ENCODE data around the gene FOXD4L1.
"Not testable (repeated sequence)": the region's sequence is repeated elsewhere in the genome, so short reads cannot be mapped to it uniquely, and the experiment has no call there.

GRCh38 chr2:113541204-113541975, 42.9 kb downstream of the FOXD4L1 start:
- TF ChIP-seq ZNF76 (tag by site-specific recombination; IDR thresholded peaks at IDR 0.05; ENCODE audit: borderline replicate concordance, low read depth); CTCF (tag by site-specific recombination; IDR thresholded peaks at IDR 0.05); ZNF157 (tag by site-specific recombination; IDR thresholded peaks at IDR 0.05); ZNF521 (tag by site-specific recombination; IDR thresholded peaks at IDR 0.05); ZNF214 (tag by site-specific recombination; IDR thresholded peaks at IDR 0.05; ENCODE audit: borderline replicate concordance); KLF16 (tag by site-specific recombination; IDR thresholded peaks at IDR 0.05); ZNF423 (tag by site-specific recombination; IDR thresholded peaks at IDR 0.05); REPIN1 (tag by site-specific recombination; IDR thresholded peaks at IDR 0.05; ENCODE audit: low read depth): not testable (repeated sequence)
